Medulla oblongata (tissue), 1 donor: ENCODE results near the gene RPP14.
"Not testable (repeated sequence)": the region's sequence is repeated elsewhere in the genome, so short reads cannot be mapped to it uniquely, and the experiment has no call there.

Source experiments
- DNase-seq: peaks from one replicate; pipeline ENCODE4 v3.0.0-alpha.2; 2015; ENCODE audit errors: extremely low spot score

Gene RPP14

GRCh38 chr3:58305882-58306711 lies at the start of gene RPP14, which contains the start of gene HTD2:
TSS of gene RPP14 (plus strand) at chr3:58306245. CDS start at chr3:58310330, 4,085 bp downstream.
TSS of gene HTD2 (plus strand) at chr3:58306520. CDS start at chr3:58317614, 11,094 bp downstream.
- DNase-seq: peak; percentile 97

GRCh38 chr3:58256511-58256910 lies 49.5 kb upstream of the RPP14 start:
- DNase-seq: no peak

GRCh38 chr3:58258392-58259055 lies 47.5 kb upstream of the RPP14 start:
- no peak for DNase-seq

- DNase-seq: peak; percentile 69
Observed at GRCh38 chr3:58260261-58260731, 45.7 kb upstream of the RPP14 start.

GRCh38 chr3:58260733-58261132 lies 45.3 kb upstream of the RPP14 start:
- no peak for DNase-seq

GRCh38 chr3:58261954-58262666 lies 43.9 kb upstream of the RPP14 start:
- no peak for DNase-seq

- no peak for DNase-seq
Observed at GRCh38 chr3:58266577-58266976, 39.5 kb upstream of the RPP14 start.

- not testable (repeated sequence) for DNase-seq
Observed at GRCh38 chr3:58267543-58267942, 38.5 kb upstream of the RPP14 start.

- DNase-seq: no peak
Observed at GRCh38 chr3:58269356-58269755, 36.7 kb upstream of the RPP14 start.

GRCh38 chr3:58270485-58270884 lies 35.6 kb upstream of the RPP14 start:
- no peak for DNase-seq

- no peak for DNase-seq
Observed at GRCh38 chr3:58271901-58272501, 34.0 kb upstream of the RPP14 start.

GRCh38 chr3:58272891-58273290 lies 33.2 kb upstream of the RPP14 start:
- no peak for DNase-seq

- not testable (repeated sequence) for DNase-seq
Observed at GRCh38 chr3:58273362-58273761, 32.7 kb upstream of the RPP14 start.

GRCh38 chr3:58274027-58274614 lies 31.9 kb upstream of the RPP14 start:
- DNase-seq: no peak

- DNase-seq: no peak
Observed at GRCh38 chr3:58281069-58281468, 25.0 kb upstream of the RPP14 start.

GRCh38 chr3:58285334-58285733 lies 20.7 kb upstream of the RPP14 start:
- no peak for DNase-seq

- peak; percentile 90 for DNase-seq
Observed at GRCh38 chr3:58287354-58287753, 18.7 kb upstream of the RPP14 start.

GRCh38 chr3:58288011-58288728 lies 17.9 kb upstream of the RPP14 start:
- peak; percentile 57 for DNase-seq

GRCh38 chr3:58288964-58289613 lies 17.0 kb upstream of the RPP14 start:
- not testable (repeated sequence) for DNase-seq

- DNase-seq: not testable (repeated sequence)
Observed at GRCh38 chr3:58290446-58290845, 15.6 kb upstream of the RPP14 start.
